GM18499 (cell line): ENCODE measurements around the gene ASPA.
"Not testable (repeated sequence)": the region's sequence is repeated elsewhere in the genome, so short reads cannot be mapped to it uniquely, and the experiment has no call there.

Experiments used
- ATAC-seq: cut with Tn5 transposase; IDR thresholded peaks from one replicate; pipeline ENCODE4 v1.9.1; 2021; ENCODE audit warnings: moderate number of reproducible peaks; ENCODE audit not compliant: insufficient read depth, unreplicated experiment

ASPA gene

DNA sequence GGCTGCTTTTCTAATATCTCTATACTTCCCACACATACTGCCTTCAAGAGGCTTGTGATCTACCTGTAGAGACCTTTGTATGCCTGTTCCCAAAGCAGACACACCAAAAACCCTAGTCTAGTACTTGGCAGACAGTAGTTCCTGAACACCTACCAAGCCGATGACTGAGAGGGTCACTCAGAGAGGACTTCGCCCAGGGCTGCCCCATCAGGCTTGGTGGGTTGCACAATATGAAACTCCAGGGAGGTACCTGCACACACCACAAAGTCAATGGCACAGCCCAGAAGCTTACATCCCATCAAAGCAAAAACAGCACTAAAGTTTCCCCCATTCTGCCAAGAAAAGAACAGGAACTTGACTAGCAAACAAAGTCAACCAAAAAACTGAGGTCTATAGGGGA, 30.3 kb downstream of the ASPA start:
- no peak for ATAC-seq

DNA sequence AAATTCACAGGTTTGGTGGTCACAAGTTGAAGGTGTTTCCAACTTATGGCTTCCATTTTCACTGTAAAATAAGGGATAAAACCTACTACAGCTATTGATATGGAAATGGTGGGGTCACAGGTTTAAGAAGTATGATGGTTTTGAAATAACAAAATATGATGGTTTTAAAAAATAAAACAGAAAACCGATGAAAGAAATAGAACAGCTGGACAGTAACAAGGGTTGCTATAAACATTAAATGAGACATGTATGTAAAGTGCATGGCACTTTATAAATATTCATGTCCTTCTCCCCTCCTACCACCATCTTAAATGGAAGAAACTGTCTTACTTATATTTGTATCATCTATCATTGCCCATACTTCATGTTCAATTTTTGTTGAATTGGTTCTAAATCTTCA, 31.3 kb downstream of the ASPA start:
- ATAC-seq = no peak

GRCh38 chr17:3507869-3508268, 32.1 kb downstream of the ASPA start:
- ATAC-seq = no peak

DNA sequence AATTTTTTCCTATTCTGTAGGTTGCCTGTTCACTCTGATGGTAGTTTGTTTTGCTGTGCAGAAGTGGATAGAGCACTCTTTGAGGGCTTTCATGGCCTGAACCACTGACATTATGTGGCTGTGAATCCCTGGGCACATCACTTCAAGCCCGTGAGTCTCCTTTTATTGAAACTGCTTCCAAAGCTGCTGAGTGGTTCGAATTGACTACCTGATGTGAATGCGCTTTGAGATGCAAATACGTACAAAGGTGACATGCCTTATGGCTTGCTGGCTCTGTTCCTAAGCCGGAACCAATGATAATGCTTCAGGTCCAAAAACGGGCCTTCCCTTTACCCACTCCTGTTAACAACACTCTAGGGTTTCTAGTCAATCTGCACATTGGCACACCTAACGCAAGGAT, 34.3 kb downstream of the ASPA start:
- ATAC-seq = no peak

- no peak for ATAC-seq
Observed at GRCh38 chr17:3511852-3512504, 36.2 kb downstream of the ASPA start.

DNA sequence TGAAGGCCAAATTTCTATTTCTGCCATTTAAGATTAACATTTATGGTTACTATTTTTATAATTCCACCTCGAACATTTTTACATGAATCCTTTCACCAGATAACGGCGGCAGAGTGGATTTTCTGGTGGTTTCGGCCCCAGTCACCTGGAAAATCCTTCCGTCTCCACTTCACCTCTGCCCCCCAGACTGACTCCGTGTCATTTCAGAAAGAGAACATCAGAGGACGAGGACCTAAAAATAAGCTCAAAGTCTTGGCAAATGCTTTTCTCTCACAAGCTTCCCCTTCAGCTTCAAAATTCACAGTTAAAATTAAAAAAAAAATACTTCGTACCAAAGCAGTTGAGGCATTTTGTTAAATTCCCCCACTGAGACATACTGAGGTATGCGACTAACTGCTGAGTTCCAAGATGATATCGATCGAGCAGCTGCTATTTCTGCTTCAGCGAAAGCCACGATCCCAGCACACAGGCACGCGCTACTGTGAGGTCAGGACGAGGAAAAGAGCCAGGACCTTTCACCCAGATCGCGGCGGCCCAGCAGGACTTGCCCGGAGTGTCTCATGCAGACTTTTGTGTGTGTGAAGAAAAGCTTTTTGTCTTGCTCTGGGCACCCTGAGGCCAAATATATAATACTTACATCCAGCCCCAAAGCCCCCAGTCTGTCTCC, 36.8 kb downstream of the ASPA start:
- no peak for ATAC-seq

DNA sequence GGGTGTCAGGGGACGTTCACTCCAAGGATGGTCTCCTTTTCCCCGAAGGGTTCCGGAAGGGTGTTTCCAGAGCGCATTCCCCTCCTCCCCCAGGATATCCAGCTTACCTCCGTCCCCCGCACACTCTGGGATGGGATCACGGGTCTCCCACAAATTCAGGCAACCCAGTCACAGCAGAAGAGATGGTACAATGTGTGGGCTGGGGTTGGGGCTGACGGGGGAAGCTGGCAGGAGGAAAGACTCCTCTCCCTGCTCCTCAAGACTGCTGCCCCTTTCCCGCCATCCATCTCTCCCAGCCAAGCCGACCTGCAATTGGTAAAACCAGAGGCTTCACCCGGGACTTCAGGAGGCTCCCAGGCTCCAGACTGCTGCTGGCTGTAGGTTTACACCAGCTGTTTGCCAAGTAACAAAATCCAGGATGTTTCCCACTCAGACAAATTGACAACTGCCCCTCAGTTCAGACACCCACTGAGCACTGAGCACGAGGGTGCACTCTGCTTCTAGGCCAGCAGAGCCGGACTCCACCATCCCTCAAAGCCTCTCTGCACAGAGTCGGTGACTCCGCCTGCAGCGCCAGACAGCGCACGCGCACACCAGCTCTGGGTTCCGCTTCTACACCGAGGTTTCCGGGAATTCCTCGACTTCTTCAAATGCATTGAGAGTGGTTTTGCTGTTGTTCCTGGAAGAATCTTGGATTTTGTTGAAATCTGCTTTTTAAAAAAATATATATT, 37.7 kb downstream of the ASPA start:
- ATAC-seq = no peak

GRCh38 chr17:3514167-3514566, 38.4 kb downstream of the ASPA start:
- ATAC-seq = not testable (repeated sequence)

GRCh38 chr17:3514873-3515272, 39.1 kb downstream of the ASPA start:
- no peak for ATAC-seq

DNA sequence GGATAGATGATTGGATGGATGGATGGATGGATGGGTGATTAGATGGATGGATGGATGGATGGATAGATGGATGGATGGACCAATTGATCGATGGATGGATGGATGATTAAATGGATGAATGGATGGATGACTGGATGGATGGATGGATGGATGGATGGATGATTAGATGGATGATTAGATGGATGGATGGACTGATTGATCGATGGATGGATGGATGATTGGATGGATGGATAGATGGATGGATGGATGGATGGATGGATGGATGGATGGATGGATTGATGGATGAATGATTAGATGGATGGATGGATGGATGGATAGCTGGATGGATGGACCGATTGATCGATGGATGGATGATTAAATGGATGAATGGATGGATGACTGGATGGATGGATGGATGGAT, 43.7 kb downstream of the ASPA start:
- ATAC-seq = not testable (repeated sequence)

DNA sequence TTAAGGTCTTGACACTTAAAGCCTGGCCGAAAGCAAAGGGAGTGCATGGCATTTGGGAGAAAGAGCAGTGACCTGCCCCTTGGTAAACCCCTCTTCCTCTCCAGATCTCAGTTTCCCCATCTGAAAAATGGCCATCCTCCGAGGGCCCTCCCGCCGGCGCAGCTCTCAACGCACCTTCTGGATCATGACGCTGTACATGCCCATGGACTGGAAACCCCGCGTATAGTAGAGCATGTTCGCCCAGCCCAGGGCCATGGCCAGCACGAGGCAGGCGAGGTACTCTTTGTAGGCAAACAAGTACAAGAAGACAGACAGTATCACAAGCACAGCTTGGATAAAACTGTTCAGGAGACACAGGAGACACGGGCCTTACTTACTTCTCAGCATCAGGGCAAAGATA, 48.2 kb downstream of the ASPA start:
- ATAC-seq = no peak

- no peak for ATAC-seq
Observed at GRCh38 chr17:3526491-3526890, 50.7 kb downstream of the ASPA start.

DNA sequence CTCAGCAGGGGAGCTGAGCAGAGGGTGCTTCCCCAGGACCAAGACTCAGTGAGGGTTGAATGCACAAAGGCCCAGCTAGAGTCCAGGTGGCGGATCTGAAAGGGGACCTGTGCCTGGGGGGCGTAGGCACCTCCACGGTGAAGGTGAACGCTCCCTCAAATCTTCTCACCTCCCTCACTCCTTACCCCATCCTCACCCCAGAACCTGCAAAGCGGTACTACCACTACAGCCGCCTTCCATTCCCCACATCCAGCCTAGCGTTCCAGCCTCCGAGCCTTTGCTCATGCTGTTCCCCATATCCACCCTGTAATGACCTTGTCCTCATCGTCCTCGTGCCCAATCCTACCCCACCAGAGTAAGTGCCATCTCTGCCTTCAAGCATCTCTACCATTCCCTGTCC, 51.2 kb downstream of the ASPA start:
- no peak for ATAC-seq

DNA sequence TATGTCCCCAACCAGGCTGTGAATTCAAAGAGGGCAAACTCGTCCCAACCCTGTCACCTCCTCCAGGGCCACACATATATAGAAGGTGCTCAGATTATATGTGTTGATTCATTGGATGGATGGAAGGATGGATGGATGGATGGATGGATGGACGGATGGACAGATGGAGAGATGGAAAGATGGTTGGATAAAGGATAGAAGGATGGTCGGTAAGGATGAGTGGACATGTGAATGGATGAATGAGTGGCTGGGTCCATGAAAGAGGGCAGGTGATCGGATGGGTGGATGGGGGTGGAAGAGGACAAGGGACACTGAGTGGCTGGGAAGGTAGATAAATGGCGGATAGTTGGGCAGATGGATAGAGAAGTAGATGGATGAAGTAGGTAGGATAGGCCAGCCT, 51.7 kb downstream of the ASPA start:
- ATAC-seq = no peak

GRCh38 chr17:3527896-3528295, 52.1 kb downstream of the ASPA start:
- no peak for ATAC-seq

- no peak for ATAC-seq
Observed at GRCh38 chr17:3528403-3528851, 52.6 kb downstream of the ASPA start.

DNA sequence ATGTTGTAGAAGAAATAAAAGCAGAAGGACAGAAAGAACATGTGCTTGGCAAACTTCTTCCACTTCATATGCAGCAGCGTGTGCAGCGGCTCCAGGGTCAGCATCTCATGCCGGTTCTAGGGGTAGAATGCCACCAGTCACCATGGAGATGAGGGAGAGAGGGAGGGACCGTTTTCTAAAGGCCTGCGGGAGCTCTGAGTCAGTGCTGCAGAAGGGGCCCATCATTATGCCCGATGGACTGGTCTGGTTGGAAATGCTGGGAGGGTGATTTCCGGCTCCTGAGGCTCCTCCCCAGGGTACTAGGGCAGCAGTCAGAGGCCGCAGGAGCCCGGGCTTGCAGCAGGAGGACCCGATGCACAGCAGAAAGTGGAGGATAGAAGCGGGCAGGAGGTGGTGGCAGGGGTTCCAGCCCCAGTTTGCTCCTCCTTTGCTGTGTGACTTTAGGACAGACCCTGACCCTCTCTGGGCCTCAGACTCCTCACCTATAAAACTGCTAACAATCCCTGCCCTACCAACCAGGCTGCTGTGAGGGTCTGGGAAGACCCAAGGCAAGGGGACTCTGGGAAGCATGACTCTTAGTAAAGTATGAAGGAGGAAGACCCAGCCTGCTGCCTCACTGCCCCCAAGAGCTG, 53.2 kb downstream of the ASPA start:
- ATAC-seq = no peak

DNA sequence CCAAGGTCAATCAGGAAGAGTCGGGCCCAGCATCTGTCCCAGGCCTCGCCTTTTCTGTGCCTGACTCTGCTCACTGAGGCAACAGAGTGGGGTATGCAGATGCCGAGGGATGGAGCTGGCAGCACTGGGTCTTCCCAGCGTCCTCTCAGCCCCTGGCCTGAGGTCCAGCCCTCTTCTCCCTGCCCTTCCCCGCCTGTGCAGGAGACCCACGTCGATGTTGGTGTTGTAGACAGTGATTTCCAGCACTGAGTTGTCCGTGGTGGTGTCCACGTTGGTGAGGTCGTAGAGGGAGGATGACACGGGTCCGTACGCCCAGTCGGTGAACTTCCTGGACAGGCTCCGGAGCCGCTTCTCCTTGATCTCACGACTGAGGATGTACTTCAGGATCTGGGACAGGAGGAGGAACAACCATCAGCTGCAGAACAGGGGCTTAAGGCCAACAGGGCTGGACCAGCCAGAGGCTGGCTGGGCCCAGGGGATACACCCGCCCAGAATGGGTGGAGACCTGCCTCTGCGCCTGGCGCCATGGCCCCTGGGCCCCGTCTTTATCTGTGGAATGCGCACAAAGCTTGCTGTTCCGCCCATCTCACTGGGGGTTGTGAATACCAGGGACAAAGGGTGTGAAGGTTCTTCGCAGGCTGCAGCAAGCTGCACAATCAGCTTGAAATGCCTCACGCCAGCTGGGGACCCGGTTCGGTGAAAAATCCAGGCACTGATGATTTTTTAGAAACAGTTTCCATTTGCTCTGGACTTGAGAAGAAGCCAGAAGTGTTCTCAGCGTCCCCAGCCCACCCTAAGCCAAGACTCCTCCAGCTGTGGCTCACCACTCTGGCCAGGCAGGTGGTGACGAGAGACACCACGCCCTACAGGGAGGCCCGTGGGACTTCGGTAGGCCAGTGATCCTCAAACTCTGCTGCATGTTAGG, 54.3 kb downstream of the ASPA start:
- ATAC-seq = no peak

GRCh38 chr17:3531266-3532101, 55.7 kb downstream of the ASPA start:
- ATAC-seq = no peak
